Endothelial cell of umbilical vein (primary cell): Measurements from ENCODE around the gene LINGO4.

ENCODE experiments used
- CTCF ChIP-seq, 2 donors: IDR thresholded peaks; 1 replicate in 1 of 2; 2 replicates in 1 of 2; pipeline ENCODE4 v1.5.1; 2011; ENCODE audit warnings: low read length in 2 of 2, mild to moderate bottlenecking in 2 of 2, moderate library complexity in 2 of 2, control low read depth in 1 of 2, inconsistent platforms in 1 of 2, low read depth in 1 of 2; ENCODE audit not compliant: insufficient read depth in 1 of 2; ENCODE audit errors: extremely low read depth in 1 of 2
- FOS ChIP-seq: IDR thresholded peaks from 2 replicates; pipeline ENCODE4 v1.6.1; 2011; ENCODE audit warnings: mild to moderate bottlenecking, low read length, moderate library complexity, borderline replicate concordance; ENCODE audit not compliant: insufficient read depth
- POLR2A ChIP-seq: IDR thresholded peaks from 2 replicates; pipeline ENCODE4 v1.6.1; 2012; ENCODE audit warnings: low read depth, mild to moderate bottlenecking, control low read depth, low read length
- POLR2AphosphoS5 ChIP-seq: IDR thresholded peaks from 2 replicates; pipeline ENCODE4 v1.6.1; 2012; ENCODE audit warnings: low read depth, mild to moderate bottlenecking, control low read depth, low read length, moderate library complexity; ENCODE audit not compliant: insufficient read depth

- TF ChIP-seq CTCF (IDR thresholded peaks at IDR 0.05; ENCODE audit: extremely low read depth in 1 of 2, insufficient read depth in 1 of 2, low read depth in 1 of 2, low read length in 2 of 2): no peak
- TF ChIP-seq FOS: no peak
- TF ChIP-seq POLR2A: no peak
- TF ChIP-seq POLR2AphosphoS5: no peak
Measured at GRCh38 chr1:151801846-151802245, 3.4 kb downstream of the LINGO4 start.
